ENCODE results near the gene LRRN3.

The LRRN3 gene

DNA sequence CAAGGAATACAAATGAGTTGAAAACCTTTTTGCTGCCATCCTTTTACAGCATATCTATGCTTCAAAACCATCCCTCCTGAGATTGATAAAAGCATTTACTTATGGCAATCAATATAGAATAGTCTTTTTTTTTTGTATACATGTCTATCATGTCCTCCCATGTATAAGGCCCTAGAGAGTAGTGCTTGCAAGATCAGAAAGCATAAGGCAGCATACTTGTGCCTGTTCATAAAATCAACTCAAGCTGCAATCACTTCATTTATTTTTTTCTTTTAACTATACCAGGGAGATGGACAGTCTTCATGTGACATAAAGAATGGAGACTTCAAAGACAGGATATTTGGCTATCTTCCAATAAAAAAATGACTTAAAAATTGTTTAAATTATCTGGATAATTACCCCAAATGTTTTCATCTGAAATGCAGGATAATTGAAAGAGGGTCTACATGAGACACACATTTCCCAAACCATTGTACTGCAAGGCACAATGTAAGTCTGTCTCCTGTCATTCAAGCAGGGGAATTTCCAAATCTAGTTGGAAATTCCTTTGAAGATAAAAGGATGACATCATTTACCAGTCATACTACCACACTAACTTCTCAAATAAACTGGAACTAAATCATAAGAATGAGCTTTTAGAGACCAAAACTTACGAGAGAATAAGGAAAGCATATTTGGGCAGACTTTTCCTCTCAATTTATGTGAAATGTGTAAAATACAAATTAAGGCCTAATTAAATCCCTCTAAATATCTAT is 22.5 kb downstream of the LRRN3 start:
- no peak for DNase-seq
- Histone ChIP-seq H3K9me3 (no peaks in the 10 kb centered on the region), H3K4me3 (no peak overlapping the region), H3K27me3 (no peaks in the 10 kb centered on the region), H3K27ac (no peak overlapping the region), H3K4me1 (peaks cover 0 to 30% (median 6%) of the 10 kb centered on the region in 4 donors), H3K36me3 (no peaks in the 10 kb centered on the region)
- intact Hi-C loops (cut with DNase I; ENCODE audit: low total_unique reads), result no loop called here
- TF ChIP-seq, protein P1, sequence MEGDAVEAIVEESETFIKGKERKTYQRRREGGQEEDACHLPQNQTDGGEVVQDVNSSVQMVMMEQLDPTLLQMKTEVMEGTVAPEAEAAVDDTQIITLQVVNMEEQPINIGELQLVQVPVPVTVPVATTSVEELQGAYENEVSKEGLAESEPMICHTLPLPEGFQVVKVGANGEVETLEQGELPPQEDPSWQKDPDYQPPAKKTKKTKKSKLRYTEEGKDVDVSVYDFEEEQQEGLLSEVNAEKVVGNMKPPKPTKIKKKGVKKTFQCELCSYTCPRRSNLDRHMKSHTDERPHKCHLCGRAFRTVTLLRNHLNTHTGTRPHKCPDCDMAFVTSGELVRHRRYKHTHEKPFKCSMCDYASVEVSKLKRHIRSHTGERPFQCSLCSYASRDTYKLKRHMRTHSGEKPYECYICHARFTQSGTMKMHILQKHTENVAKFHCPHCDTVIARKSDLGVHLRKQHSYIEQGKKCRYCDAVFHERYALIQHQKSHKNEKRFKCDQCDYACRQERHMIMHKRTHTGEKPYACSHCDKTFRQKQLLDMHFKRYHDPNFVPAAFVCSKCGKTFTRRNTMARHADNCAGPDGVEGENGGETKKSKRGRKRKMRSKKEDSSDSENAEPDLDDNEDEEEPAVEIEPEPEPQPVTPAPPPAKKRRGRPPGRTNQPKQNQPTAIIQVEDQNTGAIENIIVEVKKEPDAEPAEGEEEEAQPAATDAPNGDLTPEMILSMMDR (IDR thresholded peaks at IDR 0.05), result no peak

DNA sequence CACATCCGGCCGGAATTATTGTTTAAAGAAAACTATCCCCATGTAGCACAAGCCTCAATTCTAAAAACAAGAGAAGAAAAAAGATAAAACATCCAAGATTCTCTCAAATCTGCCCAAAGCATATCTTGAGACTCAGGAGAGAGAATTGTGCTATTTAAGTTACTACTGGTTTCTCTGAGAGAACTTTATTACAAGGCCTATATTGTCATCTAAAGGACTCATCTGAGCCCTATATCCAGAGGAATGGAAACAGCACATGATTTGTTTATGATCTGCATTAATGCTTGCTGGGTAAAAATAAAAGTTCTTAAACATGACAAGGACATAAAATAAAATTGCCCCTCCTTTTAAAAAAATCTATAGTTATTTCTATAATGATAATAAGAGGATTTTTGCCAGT is 25.0 kb downstream of the LRRN3 start:
- Histone ChIP-seq H3K36me3 (no peaks in the 10 kb centered on the region), H3K9me3 (no peaks in the 10 kb centered on the region), H3K27ac (no peak overlapping the region), H3K4me3 (no peak overlapping the region), H3K4me1 (peaks cover 0 to 25% (median 6%) of the 10 kb centered on the region in 4 donors), H3K27me3 (no peaks in the 10 kb centered on the region)
- intact Hi-C loops (cut with DNase I; ENCODE audit: low total_unique reads), result no loop called here
- no peak for DNase-seq
- TF ChIP-seq, protein P1 (IDR thresholded peaks at IDR 0.05), result no peak

DNA sequence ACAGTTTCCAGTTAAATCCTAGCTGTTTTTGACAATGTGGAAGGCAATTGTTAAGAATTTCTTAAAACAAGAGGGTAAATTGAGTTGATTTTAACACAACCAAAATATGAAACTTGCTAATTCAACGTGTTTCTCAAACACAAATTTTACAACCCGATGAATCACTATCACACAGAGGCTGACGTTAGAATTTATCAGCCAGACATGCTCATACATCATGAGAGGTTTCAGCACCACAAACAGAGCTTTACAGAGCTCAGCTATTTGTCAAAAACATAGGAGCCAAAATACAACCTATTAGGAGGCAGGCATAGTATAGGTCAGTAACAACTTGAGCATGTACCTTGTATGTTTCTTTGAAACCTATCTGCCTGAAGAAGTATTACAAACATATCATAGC is 36.1 kb downstream of the LRRN3 start:
- Histone ChIP-seq H3K27ac (no peak overlapping the region), H3K36me3 (no peaks in the 10 kb centered on the region), H3K9me3 (no peaks in the 10 kb centered on the region), H3K4me3 (no peak overlapping the region), H3K27me3 (no peaks in the 10 kb centered on the region), H3K4me1 (no peaks in the 10 kb centered on the region)
- TF ChIP-seq, protein P1 (IDR thresholded peaks at IDR 0.05), result no peak
- intact Hi-C loops (cut with DNase I; ENCODE audit: low total_unique reads), result no loop called here
- DNase-seq, result no peak

DNA sequence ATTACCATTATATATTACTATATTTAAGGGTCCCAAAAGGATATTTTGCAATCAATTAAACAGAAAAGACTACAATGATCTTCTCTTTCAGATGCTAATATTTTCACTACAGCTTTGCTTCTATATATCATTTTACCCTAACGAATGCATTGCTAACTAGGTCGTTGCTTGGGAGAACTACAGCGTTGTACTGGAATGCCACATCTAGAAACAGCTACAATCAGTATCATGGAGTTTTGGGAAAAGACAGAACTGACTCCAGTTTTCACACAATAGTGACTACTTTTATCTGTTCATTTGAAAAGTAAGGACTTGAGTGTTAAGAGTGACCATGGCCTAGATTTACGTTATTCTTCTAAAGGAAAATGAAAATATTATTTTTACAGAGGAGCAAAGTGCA is 38.5 kb downstream of the LRRN3 start:
- Histone ChIP-seq H3K4me1 (no peaks in the 10 kb centered on the region), H3K9me3 (no peaks in the 10 kb centered on the region), H3K27me3 (no peaks in the 10 kb centered on the region), H3K4me3 (no peak overlapping the region), H3K27ac (no peak overlapping the region), H3K36me3 (no peaks in the 10 kb centered on the region)
- intact Hi-C loops (cut with DNase I; ENCODE audit: low total_unique reads), result no loop called here
- no peak for DNase-seq
- TF ChIP-seq, protein P1 (IDR thresholded peaks at IDR 0.05), result no peak

DNA sequence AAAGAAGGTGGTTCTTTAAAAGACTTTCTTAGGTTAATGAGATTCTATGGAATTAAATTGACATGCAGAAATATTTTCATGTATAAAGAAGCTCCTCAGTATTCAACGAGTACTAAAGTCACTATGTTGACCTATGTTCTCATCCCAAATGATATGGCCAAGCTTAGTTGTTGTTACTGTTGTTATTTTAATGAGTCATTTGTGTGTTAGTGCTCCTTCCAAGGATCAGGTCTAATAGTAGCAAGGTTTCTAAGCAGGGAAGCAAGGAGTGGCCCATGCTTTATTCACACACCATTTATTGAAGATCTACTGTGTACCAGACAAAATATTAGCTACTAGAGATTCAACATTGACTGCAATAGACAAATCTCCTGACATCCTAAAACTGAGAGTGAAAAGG is 41.9 kb downstream of the LRRN3 start:
- H3K36me3 ChIP-seq, result no peaks in the 10 kb centered on the region
- intact Hi-C loops (cut with DNase I; ENCODE audit: low total_unique reads), result no loop called here
- no peaks in the 10 kb centered on the region for H3K9me3 ChIP-seq
- peaks cover 0 to 8% (median 4%) of the 10 kb centered on the region in 4 donors for H3K4me1 ChIP-seq
- no peaks in the 10 kb centered on the region for H3K27me3 ChIP-seq
- no peak overlapping the region for H3K27ac ChIP-seq
- TF ChIP-seq, protein P1 (IDR thresholded peaks at IDR 0.05), result no peak
- H3K4me3 ChIP-seq, result no peak overlapping the region
- no peak for DNase-seq
